ENCODE measurements around the gene TMEM144. TPM values are rescaled to one million over a fixed set of nuclear protein-coding genes. Genes with fewer than 3 reads are reported as not detected.

Gene TMEM144
- total RNA-seq, 1 experiment from 2014 or later: 17.9 TPM

DNA sequence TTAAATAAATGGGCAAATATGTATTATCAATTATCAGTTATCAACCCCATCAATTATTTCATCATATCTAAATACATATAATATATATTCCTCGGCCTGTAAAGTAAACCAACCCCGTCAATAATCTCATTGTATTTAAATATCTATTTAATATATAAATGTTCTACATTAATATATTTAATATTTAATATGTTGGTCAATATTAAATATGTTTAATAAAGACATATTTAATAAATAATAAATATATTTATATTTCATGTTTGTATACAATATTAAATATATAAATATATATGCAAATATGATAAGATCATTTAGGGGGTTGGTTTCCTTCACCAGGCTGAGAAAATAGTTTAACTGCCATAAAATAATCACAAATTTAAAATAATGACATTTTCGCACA lies 6.4 kb upstream of the TMEM144 start:
- H3K4me3 Mint-ChIP-seq (ENCODE audit: unreplicated experiment): no peak overlapping the region
- Histone ChIP-seq H3K4me3 (ENCODE audit: low read depth, low read length) (no peak overlapping the region), H3K4me1 (no peaks in the 10 kb centered on the region), H3K27me3 (replicated peaks; ENCODE audit: control insufficient read depth, insufficient read depth, low read length) (no peaks in the 10 kb centered on the region), H3K9me3 (no peaks in the 10 kb centered on the region), H3K36me3 (ENCODE audit: control insufficient read depth, insufficient read depth, low read length) (peaks cover 1% of the 10 kb centered on the region; the same call in 1 of the 2 replicates)
- ChIA-PET POLR2A (no interaction called here), CTCF (no interaction called here)
- no peaks in the 10 kb centered on the region for H3K9me3 Mint-ChIP-seq (ENCODE audit: unreplicated experiment)
- intact Hi-C loops (cut with micrococcal nuclease; ENCODE audit: unreplicated experiment): no loop called here
- no TSS peak for BruUV-seq (replicated peaks)
- no peaks in the 10 kb centered on the region for H3K27me3 Mint-ChIP-seq (ENCODE audit: insufficient read depth, unreplicated experiment)
- no peak for DNase-seq
- no peak overlapping the region for H3K27ac Mint-ChIP-seq (ENCODE audit: unreplicated experiment)
- H3K4me1 Mint-ChIP-seq (ENCODE audit: low read depth, unreplicated experiment): peaks cover 14% of the 10 kb centered on the region
- peaks cover 11% of the 10 kb centered on the region for H3K36me3 Mint-ChIP-seq (ENCODE audit: insufficient read depth, unreplicated experiment)
- TF ChIP-seq, protein P1, sequence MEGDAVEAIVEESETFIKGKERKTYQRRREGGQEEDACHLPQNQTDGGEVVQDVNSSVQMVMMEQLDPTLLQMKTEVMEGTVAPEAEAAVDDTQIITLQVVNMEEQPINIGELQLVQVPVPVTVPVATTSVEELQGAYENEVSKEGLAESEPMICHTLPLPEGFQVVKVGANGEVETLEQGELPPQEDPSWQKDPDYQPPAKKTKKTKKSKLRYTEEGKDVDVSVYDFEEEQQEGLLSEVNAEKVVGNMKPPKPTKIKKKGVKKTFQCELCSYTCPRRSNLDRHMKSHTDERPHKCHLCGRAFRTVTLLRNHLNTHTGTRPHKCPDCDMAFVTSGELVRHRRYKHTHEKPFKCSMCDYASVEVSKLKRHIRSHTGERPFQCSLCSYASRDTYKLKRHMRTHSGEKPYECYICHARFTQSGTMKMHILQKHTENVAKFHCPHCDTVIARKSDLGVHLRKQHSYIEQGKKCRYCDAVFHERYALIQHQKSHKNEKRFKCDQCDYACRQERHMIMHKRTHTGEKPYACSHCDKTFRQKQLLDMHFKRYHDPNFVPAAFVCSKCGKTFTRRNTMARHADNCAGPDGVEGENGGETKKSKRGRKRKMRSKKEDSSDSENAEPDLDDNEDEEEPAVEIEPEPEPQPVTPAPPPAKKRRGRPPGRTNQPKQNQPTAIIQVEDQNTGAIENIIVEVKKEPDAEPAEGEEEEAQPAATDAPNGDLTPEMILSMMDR (IDR thresholded peaks at IDR 0.05; ENCODE audit: insufficient read depth in 1 of 2, low read depth in 1 of 2, low read length in 1 of 2, severe bottlenecking in 1 of 2, unreplicated experiment in 1 of 2): no peak

DNA sequence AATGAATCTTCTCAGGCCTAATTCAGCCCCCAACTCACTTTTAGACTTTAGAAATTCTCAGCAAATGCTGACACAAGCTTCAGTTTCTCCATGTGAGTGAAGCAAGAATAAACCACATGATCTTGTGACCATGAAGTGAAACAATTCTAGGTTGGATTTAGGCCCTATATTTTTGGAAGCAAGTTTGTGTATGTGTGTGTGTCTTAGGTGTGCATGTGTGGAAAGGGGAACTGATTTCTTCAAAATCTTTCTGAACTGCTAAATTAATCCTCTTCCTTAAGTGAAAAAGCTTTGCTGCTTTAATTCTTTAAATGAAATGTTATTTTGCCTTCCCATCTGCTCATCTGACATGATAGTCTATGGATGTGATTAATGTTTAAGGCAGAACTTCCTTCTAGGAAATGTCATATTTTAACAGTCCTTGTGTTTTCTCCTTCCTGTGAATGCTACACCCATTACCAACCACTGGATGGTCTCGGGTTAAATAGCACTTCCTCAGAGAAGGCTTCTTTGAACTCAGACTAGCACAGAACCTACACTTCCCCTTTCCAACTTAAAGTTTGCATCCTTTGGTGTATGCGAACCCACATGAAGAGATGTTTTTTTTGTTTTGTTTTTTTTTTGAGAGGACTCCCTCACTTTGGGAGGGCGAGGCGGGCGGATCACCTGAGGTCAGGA lies 1.2 kb upstream of the TMEM144 start:
- no peaks in the 10 kb centered on the region for H3K36me3 ChIP-seq (ENCODE audit: control insufficient read depth, insufficient read depth, low read length)
- intact Hi-C loops (cut with micrococcal nuclease; ENCODE audit: unreplicated experiment): no loop called here
- H3K27ac Mint-ChIP-seq (ENCODE audit: unreplicated experiment): peak overlapping the region; percentile 39

DNA sequence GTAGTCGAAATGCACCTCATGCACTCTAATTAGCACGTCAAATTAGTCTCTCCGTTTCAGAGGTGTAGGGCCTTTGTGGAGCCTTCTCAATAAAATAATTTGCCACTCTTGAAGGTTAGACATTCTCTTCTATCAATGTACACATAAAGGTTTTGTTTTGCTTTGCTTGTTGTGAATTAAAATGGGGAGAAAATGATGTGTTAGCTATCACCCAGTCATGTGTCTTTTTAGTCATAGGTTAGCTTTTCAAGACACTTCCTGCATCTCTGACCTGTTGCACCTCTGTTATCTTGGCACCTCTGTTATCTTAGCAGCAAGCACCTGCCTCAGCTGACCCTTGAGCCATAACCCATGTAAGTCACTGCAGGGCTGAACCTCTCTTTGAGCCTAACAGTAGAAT lies 936 bp downstream of the TMEM144 start:
- no peaks in the 10 kb centered on the region for H3K9me3 Mint-ChIP-seq (ENCODE audit: unreplicated experiment)
- peaks cover 13% of the 10 kb centered on the region for H3K36me3 Mint-ChIP-seq (ENCODE audit: insufficient read depth, unreplicated experiment)
- ChIA-PET CTCF (interaction anchor here (1.3 to 1.6 kb wide), 2 partner anchors 8 to 19 kb away, joined by 3 to 7 read pairs; no protein-coding TSS in a partner anchor), POLR2A (interaction anchor here (0.6 kb wide), 1 partner anchor 91 kb away, joined by 3 read pairs; no protein-coding TSS in a partner anchor)
- intact Hi-C loops (cut with micrococcal nuclease; ENCODE audit: unreplicated experiment): loop anchor here (2.0 kb wide), 1 partner anchor 40 kb away; no protein-coding TSS in a partner anchor
- peak overlapping the region; percentile 82 for H3K27ac Mint-ChIP-seq (ENCODE audit: unreplicated experiment)
- no TSS peak for BruUV-seq (replicated peaks)
- Histone ChIP-seq H3K4me3 (ENCODE audit: low read depth, low read length) (peak overlapping the region; percentile 37), H3K36me3 (ENCODE audit: control insufficient read depth, insufficient read depth, low read length) (no peaks in the 10 kb centered on the region), H3K9me3 (no peaks in the 10 kb centered on the region), H3K4me1 (peaks cover 13% of the 10 kb centered on the region), H3K27me3 (replicated peaks; ENCODE audit: control insufficient read depth, insufficient read depth, low read length) (no peaks in the 10 kb centered on the region)
- no peaks in the 10 kb centered on the region for H3K27me3 Mint-ChIP-seq (ENCODE audit: insufficient read depth, unreplicated experiment)
- TF ChIP-seq, protein P1 (IDR thresholded peaks at IDR 0.05; ENCODE audit: insufficient read depth in 1 of 2, low read depth in 1 of 2, low read length in 1 of 2, severe bottlenecking in 1 of 2, unreplicated experiment in 1 of 2): no peak
- H3K4me3 Mint-ChIP-seq (ENCODE audit: unreplicated experiment): peak overlapping the region; percentile 77
- peaks cover 7% of the 10 kb centered on the region for H3K4me1 Mint-ChIP-seq (ENCODE audit: low read depth, unreplicated experiment)
- DNase-seq: peak; percentile 60 to 75

More for the DNA sequence above, 1.2 kb upstream of the TMEM144 start:
- BruUV-seq (replicated peaks): no TSS peak
- TF ChIP-seq, protein P1 (IDR thresholded peaks at IDR 0.05; ENCODE audit: insufficient read depth in 1 of 2, low read depth in 1 of 2, low read length in 1 of 2, severe bottlenecking in 1 of 2, unreplicated experiment in 1 of 2): no peak
- peaks cover 13% of the 10 kb centered on the region for H3K4me1 ChIP-seq
- ChIA-PET CTCF (no interaction called here), POLR2A (no interaction called here)
- peaks cover 8% of the 10 kb centered on the region for H3K36me3 Mint-ChIP-seq (ENCODE audit: insufficient read depth, unreplicated experiment)
- H3K9me3 ChIP-seq: no peaks in the 10 kb centered on the region
- peaks cover 7% of the 10 kb centered on the region for H3K4me1 Mint-ChIP-seq (ENCODE audit: low read depth, unreplicated experiment)
- H3K4me3 Mint-ChIP-seq (ENCODE audit: unreplicated experiment): peak overlapping the region; percentile 77
- H3K27me3 ChIP-seq (replicated peaks; ENCODE audit: control insufficient read depth, insufficient read depth, low read length): no peaks in the 10 kb centered on the region
- no peak overlapping the region for H3K4me3 ChIP-seq (ENCODE audit: low read depth, low read length)
- H3K27me3 Mint-ChIP-seq (ENCODE audit: insufficient read depth, unreplicated experiment): no peaks in the 10 kb centered on the region
- H3K9me3 Mint-ChIP-seq (ENCODE audit: unreplicated experiment): no peaks in the 10 kb centered on the region
- no peak for DNase-seq

All from Caco-2 (cell line).